Amygdala (tissue), 56 donors: ENCODE results near the gene PMEL.
"Not testable (repeated sequence)": the region's sequence is repeated elsewhere in the genome, so short reads cannot be mapped to it uniquely, and the experiment has no call there.

Source experiments
- DNase-seq, 56 donors: peaks; one replicate each; lab custom pipeline; 2025; lab: John Stamatoyannopoulos, UW

PMEL gene

GRCh38 chr12:55926738-55927587 is 38.9 kb downstream of the PMEL start:
- peak; percentile 53 to 92 (median 84) for DNase-seq

GRCh38 chr12:55925870-55926737 is 39.7 kb downstream of the PMEL start:
- DNase-seq, result no peak

GRCh38 chr12:55925371-55925770 is 40.5 kb downstream of the PMEL start:
- DNase-seq, result no peak

GRCh38 chr12:55923648-55924047 is 42.2 kb downstream of the PMEL start:
- DNase-seq, result not testable (repeated sequence)

GRCh38 chr12:55922126-55922525 is 43.7 kb downstream of the PMEL start:
- DNase-seq, result no peak

- DNase-seq, result not testable (repeated sequence)
Observed at GRCh38 chr12:55919032-55919431, 46.8 kb downstream of the PMEL start.

GRCh38 chr12:55915482-55915859 is 50.4 kb downstream of the PMEL start:
- no peak for DNase-seq

GRCh38 chr12:55912908-55913307 is 52.9 kb downstream of the PMEL start:
- DNase-seq, result no peak

- DNase-seq, result no peak
Observed at GRCh38 chr12:55909513-55909884, 56.3 kb downstream of the PMEL start.

- peak in 1 of 56 donors; percentile 1 for DNase-seq
Observed at GRCh38 chr12:55908726-55909512, 56.9 kb downstream of the PMEL start.

GRCh38 chr12:55906056-55906455 is 59.8 kb downstream of the PMEL start:
- DNase-seq, result no peak
